Measurements from ENCODE around the gene SAFB2.

GRCh38 chr19:5561559-5561958 lies 61.0 kb downstream of the SAFB2 start:
- TF ChIP-seq HLTF (IDR thresholded peaks at IDR 0.05) (no peak), LCOR (CRISPR knock-in tag; IDR thresholded peaks at IDR 0.05) (no peak), TGIF2 (CRISPR knock-in tag; IDR thresholded peaks at IDR 0.05) (no peak)

All from K562 (cell line).